HL-60 (cell line): ENCODE data around the gene TMX4.

Source experiments
- DNase-seq, 2 experiments: peaks; one replicate each; pipeline ENCODE4 v3.0.0-alpha.2; 2010 to 2020; ENCODE audit warnings: low read depth in 1 of 2, low spot score in 1 of 2
- H3K27ac ChIP-seq: fragments of 250-450 bp; sonication (Bioruptor Pico); replicated peaks from 2 replicates; pipeline ENCODE4 v1.5.1; 2020; ENCODE audit warnings: mild to moderate bottlenecking, moderate library complexity
- H3K27me3 ChIP-seq: fragments of 250-450 bp; sonication (Bioruptor Pico); 2 replicates; pipeline ENCODE4 v1.5.1; 2021; ENCODE audit warnings: mild to moderate bottlenecking, moderate library complexity; ENCODE audit not compliant: insufficient read depth, poor library complexity, severe bottlenecking
- H3K4me3 ChIP-seq: replicated peaks from 2 replicates; pipeline ENCODE4 v1.5.1; 2011; ENCODE audit warnings: mild to moderate bottlenecking, control low read depth, low read length; ENCODE audit not compliant: insufficient read depth
- GABPA ChIP-seq: IDR thresholded peaks from 2 replicates; pipeline ENCODE4 v1.6.1; 2012; ENCODE audit warnings: low read depth
- POLR2AphosphoS5 ChIP-seq: IDR thresholded peaks from 2 replicates; pipeline ENCODE4 v1.6.1; 2012; ENCODE audit warnings: low read depth
- REST ChIP-seq: IDR thresholded peaks from 2 replicates; pipeline ENCODE4 v1.6.1; 2012; ENCODE audit warnings: low read depth; ENCODE audit not compliant: insufficient replicate concordance
- SPI1 ChIP-seq: IDR thresholded peaks from 2 replicates; pipeline ENCODE4 v1.6.1; 2012; ENCODE audit warnings: low read depth, mild to moderate bottlenecking, borderline replicate concordance
- TF ChIP-seq, protein P1 (sequence below): IDR thresholded peaks from one replicate; pipeline ENCODE4 v1.5.1; 2011; ENCODE audit warnings: low read length, control low read depth, inconsistent platforms; ENCODE audit not compliant: insufficient read depth

Gene TMX4

DNA sequence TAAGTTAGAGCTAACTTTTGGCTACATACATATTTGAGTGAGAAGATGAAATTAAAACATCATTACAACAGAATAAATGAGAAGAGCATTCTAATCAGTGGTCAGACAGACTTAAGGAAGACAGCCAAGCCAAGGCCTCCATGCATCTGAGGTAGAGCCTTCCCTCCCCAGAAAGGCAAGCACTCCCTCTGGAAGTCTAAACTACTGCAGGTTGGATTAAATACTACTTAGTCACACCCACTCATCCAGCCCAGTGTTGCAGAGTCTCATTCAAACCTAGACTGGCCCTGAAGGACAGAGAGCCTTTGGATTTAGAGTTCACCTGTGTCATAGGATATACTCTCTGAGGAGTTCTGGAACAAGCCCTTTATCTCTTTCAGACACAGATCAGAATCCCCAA, 29.2 kb downstream of the TMX4 start:
- TF ChIP-seq, protein P1, sequence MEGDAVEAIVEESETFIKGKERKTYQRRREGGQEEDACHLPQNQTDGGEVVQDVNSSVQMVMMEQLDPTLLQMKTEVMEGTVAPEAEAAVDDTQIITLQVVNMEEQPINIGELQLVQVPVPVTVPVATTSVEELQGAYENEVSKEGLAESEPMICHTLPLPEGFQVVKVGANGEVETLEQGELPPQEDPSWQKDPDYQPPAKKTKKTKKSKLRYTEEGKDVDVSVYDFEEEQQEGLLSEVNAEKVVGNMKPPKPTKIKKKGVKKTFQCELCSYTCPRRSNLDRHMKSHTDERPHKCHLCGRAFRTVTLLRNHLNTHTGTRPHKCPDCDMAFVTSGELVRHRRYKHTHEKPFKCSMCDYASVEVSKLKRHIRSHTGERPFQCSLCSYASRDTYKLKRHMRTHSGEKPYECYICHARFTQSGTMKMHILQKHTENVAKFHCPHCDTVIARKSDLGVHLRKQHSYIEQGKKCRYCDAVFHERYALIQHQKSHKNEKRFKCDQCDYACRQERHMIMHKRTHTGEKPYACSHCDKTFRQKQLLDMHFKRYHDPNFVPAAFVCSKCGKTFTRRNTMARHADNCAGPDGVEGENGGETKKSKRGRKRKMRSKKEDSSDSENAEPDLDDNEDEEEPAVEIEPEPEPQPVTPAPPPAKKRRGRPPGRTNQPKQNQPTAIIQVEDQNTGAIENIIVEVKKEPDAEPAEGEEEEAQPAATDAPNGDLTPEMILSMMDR = no peak
- TF ChIP-seq GABPA = no peak
- TF ChIP-seq REST = no peak
- no peak for TF ChIP-seq POLR2AphosphoS5
- no peak for TF ChIP-seq SPI1
- no peaks in the 10 kb centered on the region for H3K27me3 ChIP-seq
- no peak for DNase-seq
- H3K4me3 ChIP-seq = no peak overlapping the region
- H3K27ac ChIP-seq = no peak overlapping the region

DNA sequence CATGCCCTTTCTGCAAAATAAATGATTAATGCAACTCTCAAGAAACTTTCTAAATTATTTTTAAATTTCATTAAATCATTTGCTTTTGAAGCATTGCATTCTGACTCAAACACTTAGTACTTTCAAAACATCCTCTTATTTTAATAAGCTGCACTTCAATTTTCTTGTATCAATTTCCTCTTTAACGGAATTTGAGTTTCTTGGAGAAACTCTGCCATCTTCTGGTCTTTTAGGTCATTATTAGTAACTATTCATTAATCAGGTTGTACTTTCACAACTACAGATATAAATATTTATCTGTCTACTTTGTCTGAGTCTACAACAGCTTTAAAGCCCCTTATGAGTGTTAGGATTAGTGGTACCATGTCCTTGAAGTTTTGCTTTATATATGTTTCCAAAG, 30.2 kb downstream of the TMX4 start:
- TF ChIP-seq REST (no peak), GABPA (no peak), SPI1 (no peak), POLR2AphosphoS5 (no peak)
- TF ChIP-seq, protein P1 = no peak
- no peak overlapping the region for H3K4me3 ChIP-seq
- no peak for DNase-seq

GRCh38 chr20:7985916-7986315, 33.6 kb downstream of the TMX4 start:
- H3K4me3 ChIP-seq = no peak overlapping the region
- no peak for DNase-seq
- H3K27me3 ChIP-seq = no peaks in the 10 kb centered on the region
- H3K27ac ChIP-seq = no peak overlapping the region
- TF ChIP-seq, protein P1 = no peak
- TF ChIP-seq SPI1 (no peak), REST (no peak), GABPA (no peak), POLR2AphosphoS5 (no peak)

More for the DNA sequence above, 30.2 kb downstream of the TMX4 start:
- Histone ChIP-seq H3K27me3 (no peaks in the 10 kb centered on the region), H3K27ac (no peak overlapping the region)
